IPS-18a (cell line): ENCODE measurements around the gene PDE9A.

Experiments
- H3K27ac ChIP-seq: one replicate; pipeline ENCODE4 v1.5.1; 2013; ENCODE audit warnings: low read length
- H3K27me3 ChIP-seq: one replicate; pipeline ENCODE4 v1.6.1; 2013; ENCODE audit warnings: mild to moderate bottlenecking, low read length; ENCODE audit not compliant: control insufficient read depth, insufficient read depth
- H3K36me3 ChIP-seq: one replicate; pipeline ENCODE4 v1.6.1; 2013; ENCODE audit warnings: low read depth, low read length; ENCODE audit not compliant: control insufficient read depth
- H3K4me1 ChIP-seq: one replicate; pipeline ENCODE4 v1.6.1; 2013; ENCODE audit warnings: low read depth, low read length; ENCODE audit not compliant: control insufficient read depth
- H3K4me3 ChIP-seq: one replicate; pipeline ENCODE4 v1.5.1; 2013; ENCODE audit warnings: low read length
- H3K9ac ChIP-seq: one replicate; pipeline ENCODE4 v1.6.1; 2013; ENCODE audit warnings: mild to moderate bottlenecking, low read length, moderate library complexity
- H3K9me3 ChIP-seq: one replicate; pipeline ENCODE4 v1.6.1; 2013; ENCODE audit warnings: low read depth, low read length; ENCODE audit not compliant: control insufficient read depth

Gene PDE9A

DNA sequence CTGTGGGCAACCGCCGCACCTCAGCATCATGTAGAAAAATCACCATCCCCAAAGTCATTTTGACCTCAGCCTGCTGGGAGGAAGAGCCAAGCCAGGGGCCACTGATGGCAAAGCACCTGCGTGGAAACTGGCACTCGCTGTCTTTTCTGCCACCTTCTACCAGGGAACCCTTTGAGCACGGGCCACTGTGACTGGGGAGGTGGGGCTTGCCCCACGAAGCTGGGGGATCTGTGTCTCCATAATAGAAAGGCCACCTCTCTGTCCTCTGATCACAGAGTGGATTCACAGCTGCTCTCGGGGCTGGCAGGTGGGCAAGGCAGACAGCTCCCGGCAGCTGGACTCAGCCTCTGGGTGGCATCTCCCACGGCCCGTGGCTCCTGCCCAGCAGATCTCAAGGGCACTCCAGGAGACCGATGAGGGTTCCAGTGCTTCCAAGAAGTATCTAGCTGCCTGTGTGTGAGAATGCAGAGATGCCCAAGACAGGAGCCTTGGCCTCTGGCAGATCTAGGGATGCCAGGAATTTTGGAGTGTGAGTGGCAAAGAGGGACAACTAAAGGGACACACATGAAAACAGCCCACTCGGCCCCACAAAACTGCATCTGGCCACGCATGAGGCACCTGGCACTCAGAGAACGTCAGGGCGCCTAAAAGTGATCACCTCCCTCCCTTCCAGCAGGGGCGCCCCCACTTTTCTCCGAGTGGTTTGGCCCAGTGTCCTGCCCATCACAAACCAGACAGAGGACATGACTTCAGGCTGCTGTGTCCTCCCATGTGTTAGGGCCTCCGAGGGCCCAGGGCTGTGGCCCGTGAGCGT, 102.6 kb downstream of the PDE9A start:
- H3K4me1 ChIP-seq = no peaks in the 10 kb centered on the region
- H3K36me3 ChIP-seq = peaks cover 4% of the 10 kb centered on the region
- no peak overlapping the region for H3K4me3 ChIP-seq
- no peak overlapping the region for H3K27ac ChIP-seq
- no peak overlapping the region for H3K9ac ChIP-seq
- H3K27me3 ChIP-seq = no peaks in the 10 kb centered on the region
- no peaks in the 10 kb centered on the region for H3K9me3 ChIP-seq

- no peaks in the 10 kb centered on the region for H3K9me3 ChIP-seq
- no peak overlapping the region for H3K4me3 ChIP-seq
- H3K4me1 ChIP-seq = no peaks in the 10 kb centered on the region
- H3K27me3 ChIP-seq = no peaks in the 10 kb centered on the region
- no peak overlapping the region for H3K9ac ChIP-seq
- peaks cover 4% of the 10 kb centered on the region for H3K36me3 ChIP-seq
- no peak overlapping the region for H3K27ac ChIP-seq
These were observed 103.3 kb downstream of the PDE9A start for GRCh38 chr21:42756580-42757250.

DNA sequence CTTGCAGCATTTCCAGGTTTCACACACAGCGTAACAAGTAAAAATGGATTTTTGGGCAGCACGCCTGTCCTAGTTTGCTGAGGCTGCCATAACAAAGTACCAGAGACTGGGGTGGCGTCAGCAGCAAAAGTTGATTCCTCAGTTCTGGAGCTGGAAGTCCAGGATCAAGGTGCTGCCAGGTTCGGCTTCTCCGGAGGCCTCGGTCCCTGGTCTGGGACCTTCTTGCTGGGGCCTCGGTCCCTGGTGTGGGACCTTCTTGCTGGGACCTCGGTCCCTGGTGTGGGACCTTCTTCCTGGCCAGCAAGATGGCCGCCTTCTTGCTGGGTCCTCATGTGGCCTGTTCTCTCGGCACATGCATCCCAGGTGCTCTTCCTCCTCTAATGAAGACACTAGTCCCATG, 104.0 kb downstream of the PDE9A start:
- H3K4me1 ChIP-seq = no peaks in the 10 kb centered on the region
- no peaks in the 10 kb centered on the region for H3K9me3 ChIP-seq
- no peak overlapping the region for H3K4me3 ChIP-seq
- H3K9ac ChIP-seq = no peak overlapping the region
- peaks cover 4% of the 10 kb centered on the region for H3K36me3 ChIP-seq
- H3K27me3 ChIP-seq = no peaks in the 10 kb centered on the region
- no peak overlapping the region for H3K27ac ChIP-seq

DNA sequence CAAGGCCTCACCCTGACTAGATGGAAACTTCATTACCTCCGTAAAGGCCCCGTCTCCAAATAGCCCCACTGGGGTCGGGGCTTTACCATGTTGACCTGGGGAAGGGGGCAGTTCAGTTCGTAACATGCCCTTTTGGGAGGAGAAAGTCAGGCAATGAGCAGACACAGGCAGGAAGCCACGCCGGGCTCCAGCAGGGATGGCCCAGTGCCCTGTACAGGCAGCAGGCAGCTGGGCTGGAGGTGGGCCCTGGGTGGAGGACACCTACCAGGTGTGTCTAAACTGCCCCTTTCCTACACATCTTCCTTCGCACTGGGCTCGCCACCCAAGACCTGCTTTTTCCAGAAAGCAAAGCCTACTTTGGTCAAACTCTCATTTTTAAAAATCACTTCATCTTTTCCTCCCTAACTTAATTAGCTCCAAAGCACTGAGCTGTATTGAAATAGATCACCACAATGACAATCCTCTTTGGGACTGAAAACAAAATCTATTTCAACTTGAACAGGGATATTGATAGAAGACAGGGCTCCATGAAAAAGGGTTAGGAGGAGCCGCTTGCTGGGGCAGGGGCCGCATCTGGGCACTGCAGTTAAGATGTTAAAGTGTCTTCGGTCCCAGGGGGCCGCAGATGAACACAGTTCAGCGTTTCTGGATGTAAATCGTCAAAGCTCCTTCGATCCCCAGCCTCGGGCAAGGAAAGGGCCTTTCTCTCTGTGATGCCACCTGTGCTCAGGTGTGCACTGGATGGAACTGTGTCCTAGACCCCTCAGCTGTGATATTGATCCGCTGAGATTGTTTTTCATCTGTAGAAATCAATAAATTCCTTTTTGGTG, 104.6 kb downstream of the PDE9A start:
- no peaks in the 10 kb centered on the region for H3K27me3 ChIP-seq
- H3K4me3 ChIP-seq = no peak overlapping the region
- peaks cover 4% of the 10 kb centered on the region for H3K36me3 ChIP-seq
- H3K4me1 ChIP-seq = no peaks in the 10 kb centered on the region
- no peak overlapping the region for H3K27ac ChIP-seq
- no peaks in the 10 kb centered on the region for H3K9me3 ChIP-seq
- no peak overlapping the region for H3K9ac ChIP-seq

- no peaks in the 10 kb centered on the region for H3K4me1 ChIP-seq
- no peak overlapping the region for H3K4me3 ChIP-seq
- H3K27me3 ChIP-seq = no peaks in the 10 kb centered on the region
- H3K9ac ChIP-seq = no peak overlapping the region
- peaks cover 9% of the 10 kb centered on the region for H3K36me3 ChIP-seq
- no peaks in the 10 kb centered on the region for H3K9me3 ChIP-seq
- H3K27ac ChIP-seq = no peak overlapping the region
These were observed 105.5 kb downstream of the PDE9A start for GRCh38 chr21:42758721-42759593.

GRCh38 chr21:42759594-42759927, 106.1 kb downstream of the PDE9A start:
- Histone ChIP-seq H3K4me3 (no peak overlapping the region), H3K4me1 (no peaks in the 10 kb centered on the region), H3K27ac (no peak overlapping the region), H3K36me3 (peaks cover 15% of the 10 kb centered on the region), H3K9ac (no peak overlapping the region), H3K27me3 (no peaks in the 10 kb centered on the region), H3K9me3 (no peaks in the 10 kb centered on the region)

DNA sequence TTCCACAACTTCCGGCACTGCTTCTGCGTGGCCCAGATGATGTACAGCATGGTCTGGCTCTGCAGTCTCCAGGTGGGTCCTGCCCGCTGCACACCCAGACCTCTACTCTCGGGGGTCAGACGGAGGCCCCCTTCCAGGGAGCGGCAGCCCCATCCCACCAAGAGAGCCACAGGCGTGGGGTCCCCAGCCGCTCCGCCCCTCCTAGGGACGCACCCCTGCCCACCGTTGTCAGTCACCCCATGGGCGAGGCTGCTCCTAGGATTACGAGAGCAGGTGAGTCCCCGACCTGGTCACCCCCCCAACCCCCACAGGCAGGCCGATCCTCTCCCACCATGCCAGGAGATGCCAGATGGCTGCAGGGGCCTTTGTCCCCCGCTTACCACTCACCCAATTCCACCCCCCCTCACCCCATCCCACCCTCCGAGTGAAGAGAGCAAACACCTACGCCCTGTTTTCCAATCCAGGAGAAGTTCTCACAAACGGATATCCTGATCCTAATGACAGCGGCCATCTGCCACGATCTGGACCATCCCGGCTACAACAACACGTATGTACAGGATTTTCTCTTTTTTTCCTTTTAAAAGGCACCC, 107.0 kb downstream of the PDE9A start:
- peaks cover 21% of the 10 kb centered on the region for H3K36me3 ChIP-seq

GRCh38 chr21:42760951-42761751, 107.7 kb downstream of the PDE9A start:
- no peaks in the 10 kb centered on the region for H3K4me1 ChIP-seq
- H3K4me3 ChIP-seq = no peak overlapping the region
- H3K9me3 ChIP-seq = no peaks in the 10 kb centered on the region
- H3K36me3 ChIP-seq = peaks cover 28% of the 10 kb centered on the region
- no peak overlapping the region for H3K27ac ChIP-seq
- H3K9ac ChIP-seq = no peak overlapping the region
- H3K27me3 ChIP-seq = no peaks in the 10 kb centered on the region

More for the DNA sequence above, 107.0 kb downstream of the PDE9A start:
- H3K9ac ChIP-seq = no peak overlapping the region
- no peak overlapping the region for H3K27ac ChIP-seq
- H3K9me3 ChIP-seq = no peaks in the 10 kb centered on the region
- no peaks in the 10 kb centered on the region for H3K4me1 ChIP-seq
- no peaks in the 10 kb centered on the region for H3K27me3 ChIP-seq
- no peak overlapping the region for H3K4me3 ChIP-seq

- H3K4me1 ChIP-seq = no peaks in the 10 kb centered on the region
- no peak overlapping the region for H3K4me3 ChIP-seq
- peaks cover 28% of the 10 kb centered on the region for H3K36me3 ChIP-seq
- H3K27me3 ChIP-seq = no peaks in the 10 kb centered on the region
- no peaks in the 10 kb centered on the region for H3K9me3 ChIP-seq
- H3K9ac ChIP-seq = no peak overlapping the region
- no peak overlapping the region for H3K27ac ChIP-seq
These were observed 108.4 kb downstream of the PDE9A start for GRCh38 chr21:42761776-42762335.
